Gastroesophageal sphincter (tissue), 4 donors: ENCODE results near the gene TANGO2. TPM values are rescaled to one million over a fixed set of nuclear protein-coding genes. Genes with fewer than 3 reads are reported as not detected.
A peak's percentile ranks its signal among the peaks of the same experiment; 100 is the strongest.

Source experiments
- ATAC-seq: fragments of 150-250 bp; one replicate; pipeline ENCODE4 v1.9.1; 2016; ENCODE audit warnings: mild to moderate bottlenecking, moderate library complexity
- H3K27ac ChIP-seq, 4 donors: fragments of 200-600 bp; sonication (generic) in 3 of 4; 1 replicate in 3 of 4; 2 replicates in 1 of 4; pipeline ENCODE4 v1.5.1; 2016 to 2019
- H3K27me3 ChIP-seq: fragments of 200-600 bp; sonication (generic); one replicate; pipeline ENCODE4 v1.5.1; 2019
- H3K36me3 ChIP-seq, 2 donors: fragments of 200-600 bp; sonication (generic); one replicate each; pipeline ENCODE4 v1.5.1; 2019; ENCODE audit warnings: control low read depth in 1 of 2
- H3K4me1 ChIP-seq, 3 donors: fragments of 200-600 bp; sonication (generic); 1 replicate in 2 of 3; 2 replicates in 1 of 3; pipeline ENCODE4 v1.5.1; 2016 to 2019; ENCODE audit warnings: control low read depth in 2 of 3
- H3K4me3 ChIP-seq, 2 donors: fragments of 200-600 bp; sonication (generic); one replicate each; pipeline ENCODE4 v1.5.1; 2019; ENCODE audit warnings: mild to moderate bottlenecking in 1 of 2, moderate library complexity in 1 of 2
- H3K9me3 ChIP-seq, 3 donors: fragments of 200-600 bp; sonication (generic); one replicate each; pipeline ENCODE4 v1.5.1; 2017 to 2019; ENCODE audit warnings: control low read depth in 2 of 3
- CTCF ChIP-seq, 4 experiments: fragments of 200-600 bp in 2 of 4; fragments of 450-650 bp in 2 of 4; sonication (generic) in 1 of 4; IDR thresholded peaks; one replicate each; pipeline ENCODE4 v1.5.1; 2017 to 2019; ENCODE audit warnings: antibody characterized with exemption in 4 of 4, mild to moderate bottlenecking in 2 of 4, moderate library complexity in 2 of 4
- EP300 ChIP-seq: sonication (generic); formaldehyde crosslinking; IDR thresholded peaks from one replicate; pipeline ENCODE4 v1.6.1; 2017; ENCODE audit warnings: antibody characterized with exemption, mild to moderate bottlenecking
- POLR2A ChIP-seq, 2 donors: fragments of 450-650 bp; IDR thresholded peaks; one replicate each; pipeline ENCODE4 v1.6.1; 2017; ENCODE audit warnings: antibody characterized with exemption in 2 of 2, mild to moderate bottlenecking in 2 of 2, moderate library complexity in 1 of 2
- POLR2AphosphoS5 ChIP-seq: sonication (generic); formaldehyde crosslinking; IDR thresholded peaks from one replicate; pipeline ENCODE4 v1.6.1; 2017; ENCODE audit warnings: antibody characterized with exemption
- WGBS, 2 donors: methylation state at CpG; one replicate each; pipeline ENCODE4 v1.1.5; 2018; ENCODE audit warnings: low coverage in 1 of 2; 5-methylcytosine and 5-hydroxymethylcytosine counted together
- total RNA-seq, 4 donors: library from RNA; depleted of rRNA; stranded (reverse); fragments of >200 nt; gene quantifications; one replicate each; pipeline ENCODE4 v1.1.0, GENCODE V29; 2016

The TANGO2 gene
- total RNA-seq, 4 donors from 2014 or later, result 20.0 to 65.5 (median 45.8) TPM

- no peak for ATAC-seq
- no peaks in the 10 kb centered on the region for H3K27me3 ChIP-seq
- H3K4me1 ChIP-seq, result peaks cover 0 to 43% (median 12%) of the 10 kb centered on the region in 3 donors
- TF ChIP-seq POLR2AphosphoS5 (no peak), EP300 (no peak), POLR2A (IDR thresholded peaks at IDR 0.05) (no peak), CTCF (IDR thresholded peaks at IDR 0.05) (no peak)
- peaks cover 0 to 11% of the 10 kb centered on the region in 2 donors for H3K36me3 ChIP-seq
- peak overlapping the region in 3 of 4 donors; percentile 84 to 90 (median 89) for H3K27ac ChIP-seq
- WGBS, 2 donors, result 76% methylated on average over 3 of the region's 11 CpGs; no CpG with 5 or more reads in 1 of the 2 donors
- H3K9me3 ChIP-seq, result no peaks in the 10 kb centered on the region
- H3K4me3 ChIP-seq, result peak overlapping the region in 1 of 2 donors; percentile 97
Measured at GRCh38 chr22:20022231-20022977, 1.5 kb downstream of the TANGO2 start.

- peaks cover 0 to 11% of the 10 kb centered on the region in 2 donors for H3K36me3 ChIP-seq
- H3K4me3 ChIP-seq, result no peak overlapping the region
- peak overlapping the region in 1 of 4 donors; percentile 89 for H3K27ac ChIP-seq
- TF ChIP-seq POLR2AphosphoS5 (no peak), EP300 (no peak), POLR2A (IDR thresholded peaks at IDR 0.05) (no peak), CTCF (IDR thresholded peaks at IDR 0.05) (no peak)
- H3K27me3 ChIP-seq, result no peaks in the 10 kb centered on the region
- H3K4me1 ChIP-seq, result peaks cover 0 to 39% (median 11%) of the 10 kb centered on the region in 3 donors
- H3K9me3 ChIP-seq, result no peaks in the 10 kb centered on the region
- ATAC-seq, result no peak
- 73 to 100% methylated on average over 2 to 7 of the region's 10 CpGs for WGBS, 2 donors
Measured at GRCh38 chr22:20022978-20023613, 2.2 kb downstream of the TANGO2 start.

GRCh38 chr22:20024225-20024624, 3.3 kb downstream of the TANGO2 start:
- no peak for ATAC-seq
- peaks cover 0 to 39% (median 15%) of the 10 kb centered on the region in 3 donors for H3K4me1 ChIP-seq
- H3K27ac ChIP-seq, result no peak overlapping the region
- H3K36me3 ChIP-seq, result peaks cover 0 to 11% of the 10 kb centered on the region in 2 donors
- no peaks in the 10 kb centered on the region for H3K9me3 ChIP-seq
- H3K27me3 ChIP-seq, result no peaks in the 10 kb centered on the region
- TF ChIP-seq POLR2AphosphoS5 (no peak), EP300 (no peak), POLR2A (IDR thresholded peaks at IDR 0.05) (no peak), CTCF (IDR thresholded peaks at IDR 0.05) (no peak)
- no peak overlapping the region for H3K4me3 ChIP-seq
- WGBS, 2 donors, result 66% methylated on average over 3 of the region's 13 CpGs; no CpG with 5 or more reads in 1 of the 2 donors

GRCh38 chr22:20024650-20025397, 3.9 kb downstream of the TANGO2 start:
- no peak for TF ChIP-seq POLR2A (IDR thresholded peaks at IDR 0.05)
- ATAC-seq, result no peak
- H3K27ac ChIP-seq, result no peak overlapping the region
- 92 to 96% methylated on average over 6 of the region's 15 CpGs for WGBS, 2 donors
- peaks cover 0 to 11% of the 10 kb centered on the region in 2 donors for H3K36me3 ChIP-seq
- no peak overlapping the region for H3K4me3 ChIP-seq
- peaks cover 0 to 43% (median 15%) of the 10 kb centered on the region in 3 donors for H3K4me1 ChIP-seq
- no peaks in the 10 kb centered on the region for H3K9me3 ChIP-seq
- no peaks in the 10 kb centered on the region for H3K27me3 ChIP-seq
